HL-60 (cell line): ENCODE results near the gene HOXC5.

Source experiments
- CTCF ChIP-seq: IDR thresholded peaks from one replicate; pipeline ENCODE4 v1.5.1; 2011; ENCODE audit warnings: low read length, control low read depth, inconsistent platforms; ENCODE audit not compliant: insufficient read depth
- GABPA ChIP-seq: IDR thresholded peaks from 2 replicates; pipeline ENCODE4 v1.6.1; 2012; ENCODE audit warnings: low read depth
- REST ChIP-seq: IDR thresholded peaks from 2 replicates; pipeline ENCODE4 v1.6.1; 2012; ENCODE audit warnings: low read depth; ENCODE audit not compliant: insufficient replicate concordance

GRCh38 chr12:54000116-54001114 lies 32.4 kb upstream of the HOXC5 start, which contains the start of gene HOXC9:
- TF ChIP-seq GABPA (no peak), CTCF (no peak), REST (no peak)
